Immature natural killer cell (primary cell): ENCODE results near the gene ITGA11. TPM values are rescaled to one million over a fixed set of nuclear protein-coding genes. Genes with fewer than 3 reads are reported as not detected.

Experiments
- DNase-seq, 3 donors: peaks; one replicate each; pipeline ENCODE4 v3.0.0; 2022; ENCODE audit warnings: mixed read lengths in 1 of 3
- H3K27ac Mint-ChIP-seq, 6 donors: one replicate each; pipeline ENCODE4 v1.8.0; 2020; ENCODE audit warnings: mixed read lengths in 6 of 6, mild to moderate bottlenecking in 5 of 6, inconsistent platforms in 4 of 6, moderate library complexity in 3 of 6
- H3K27me3 Mint-ChIP-seq, 3 donors: one replicate each; pipeline ENCODE4 v1.8.0; 2020 to 2021; ENCODE audit warnings: low read depth in 3 of 3, mild to moderate bottlenecking in 3 of 3, mixed read lengths in 3 of 3, moderate library complexity in 3 of 3, inconsistent platforms in 1 of 3
- H3K36me3 Mint-ChIP-seq, 3 donors: one replicate each; pipeline ENCODE4 v1.8.0; 2020; ENCODE audit warnings: mixed read lengths in 3 of 3, inconsistent platforms in 2 of 3, mild to moderate bottlenecking in 2 of 3
- H3K4me1 Mint-ChIP-seq, 2 donors: one replicate each; pipeline ENCODE4 v1.8.0; 2020; ENCODE audit warnings: inconsistent platforms in 2 of 2, mild to moderate bottlenecking in 2 of 2, mixed read lengths in 2 of 2, moderate library complexity in 1 of 2
- H3K4me3 Mint-ChIP-seq, 5 donors: one replicate each; pipeline ENCODE4 v1.8.0; 2020; ENCODE audit warnings: mild to moderate bottlenecking in 5 of 5, mixed read lengths in 5 of 5, inconsistent platforms in 3 of 5, moderate library complexity in 3 of 5
- H3K9me3 Mint-ChIP-seq, 6 donors: one replicate each; pipeline ENCODE4 v1.8.0; 2020; ENCODE audit warnings: mild to moderate bottlenecking in 6 of 6, mixed read lengths in 6 of 6, inconsistent platforms in 4 of 6, moderate library complexity in 3 of 6
- polyA plus RNA-seq, 3 donors: library from polyadenylated mRNA; unstranded; fragments of 300-500 nt; fragmentation: Illumina TruSeq; gene quantifications; one replicate each; pipeline ENCODE4 v1.2.3, GENCODE V29; 2021

ITGA11 gene, protein sequence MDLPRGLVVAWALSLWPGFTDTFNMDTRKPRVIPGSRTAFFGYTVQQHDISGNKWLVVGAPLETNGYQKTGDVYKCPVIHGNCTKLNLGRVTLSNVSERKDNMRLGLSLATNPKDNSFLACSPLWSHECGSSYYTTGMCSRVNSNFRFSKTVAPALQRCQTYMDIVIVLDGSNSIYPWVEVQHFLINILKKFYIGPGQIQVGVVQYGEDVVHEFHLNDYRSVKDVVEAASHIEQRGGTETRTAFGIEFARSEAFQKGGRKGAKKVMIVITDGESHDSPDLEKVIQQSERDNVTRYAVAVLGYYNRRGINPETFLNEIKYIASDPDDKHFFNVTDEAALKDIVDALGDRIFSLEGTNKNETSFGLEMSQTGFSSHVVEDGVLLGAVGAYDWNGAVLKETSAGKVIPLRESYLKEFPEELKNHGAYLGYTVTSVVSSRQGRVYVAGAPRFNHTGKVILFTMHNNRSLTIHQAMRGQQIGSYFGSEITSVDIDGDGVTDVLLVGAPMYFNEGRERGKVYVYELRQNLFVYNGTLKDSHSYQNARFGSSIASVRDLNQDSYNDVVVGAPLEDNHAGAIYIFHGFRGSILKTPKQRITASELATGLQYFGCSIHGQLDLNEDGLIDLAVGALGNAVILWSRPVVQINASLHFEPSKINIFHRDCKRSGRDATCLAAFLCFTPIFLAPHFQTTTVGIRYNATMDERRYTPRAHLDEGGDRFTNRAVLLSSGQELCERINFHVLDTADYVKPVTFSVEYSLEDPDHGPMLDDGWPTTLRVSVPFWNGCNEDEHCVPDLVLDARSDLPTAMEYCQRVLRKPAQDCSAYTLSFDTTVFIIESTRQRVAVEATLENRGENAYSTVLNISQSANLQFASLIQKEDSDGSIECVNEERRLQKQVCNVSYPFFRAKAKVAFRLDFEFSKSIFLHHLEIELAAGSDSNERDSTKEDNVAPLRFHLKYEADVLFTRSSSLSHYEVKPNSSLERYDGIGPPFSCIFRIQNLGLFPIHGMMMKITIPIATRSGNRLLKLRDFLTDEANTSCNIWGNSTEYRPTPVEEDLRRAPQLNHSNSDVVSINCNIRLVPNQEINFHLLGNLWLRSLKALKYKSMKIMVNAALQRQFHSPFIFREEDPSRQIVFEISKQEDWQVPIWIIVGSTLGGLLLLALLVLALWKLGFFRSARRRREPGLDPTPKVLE
- not detected for polyA plus RNA-seq

DNA sequence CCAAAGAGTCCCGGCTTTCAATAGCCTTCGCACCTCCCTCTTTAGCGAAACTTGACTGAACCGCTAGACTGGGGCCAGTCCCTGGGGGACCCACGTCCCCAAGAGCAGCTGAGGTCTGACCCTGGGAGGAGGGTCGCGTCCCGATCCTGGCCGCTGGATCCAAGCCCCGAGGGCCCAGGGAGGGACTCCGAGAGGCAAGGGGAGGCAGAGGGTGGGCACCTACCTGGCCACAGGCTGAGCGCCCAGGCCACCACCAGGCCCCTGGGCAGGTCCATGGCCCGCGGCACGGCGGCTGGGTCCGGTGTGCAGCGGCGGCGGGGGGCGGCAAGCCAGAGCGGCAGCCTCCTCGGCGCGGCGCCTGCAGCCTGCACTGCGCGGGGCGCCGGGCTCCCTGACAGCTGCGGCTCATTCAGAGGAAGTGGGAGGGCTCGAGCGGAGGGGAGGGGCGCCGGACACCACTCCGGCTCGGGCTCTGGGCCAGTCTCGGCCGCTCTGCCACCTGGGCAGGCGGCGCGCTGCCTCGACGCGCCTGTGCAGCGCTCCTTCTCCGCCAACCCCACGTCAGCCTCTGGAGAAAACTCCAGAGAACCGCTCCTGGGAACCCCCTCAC, at the start of gene ITGA11:
Gene ITGA11, minus strand, starts transcription at position 372 of the 610 bp plus-strand sequence. Its CDS starts 97 bp downstream, at position 275.
- H3K36me3 Mint-ChIP-seq = no peaks in the 10 kb centered on the region
- no peak within 1 kb of the TSS for H3K27ac Mint-ChIP-seq
- H3K9me3 Mint-ChIP-seq = no peaks in the 10 kb centered on the region
- peaks cover 5 to 17% (median 13%) of the 10 kb centered on the region in 3 donors for H3K27me3 Mint-ChIP-seq
- H3K4me1 Mint-ChIP-seq = no peaks in the 10 kb centered on the region
- no peak for DNase-seq
- H3K4me3 Mint-ChIP-seq = peak within 1 kb of the TSS in 3 of 5 donors; percentile 19 to 30 (median 28)

DNA sequence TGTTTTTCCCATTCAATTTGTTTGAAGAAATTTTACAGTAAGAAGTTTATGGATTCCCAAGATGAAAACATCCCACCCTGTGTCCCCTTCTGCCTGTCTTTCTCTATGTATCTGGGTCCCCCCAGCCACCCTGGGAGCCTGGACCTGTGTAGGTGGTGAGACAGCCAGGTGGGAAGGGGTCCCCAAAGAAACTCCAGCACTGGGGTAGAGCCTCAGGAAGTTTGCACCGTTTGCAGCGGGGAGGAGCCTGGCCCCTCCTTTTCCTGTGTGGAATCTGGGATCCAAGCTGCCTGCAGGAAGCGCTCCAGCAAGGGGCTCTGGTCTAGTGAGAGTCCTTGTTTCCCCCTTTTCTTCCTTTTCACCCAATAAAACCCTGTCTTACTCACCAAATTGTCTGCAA, 49.4 kb upstream of the ITGA11 start:
- Mint-ChIP-seq H3K36me3 (no peaks in the 10 kb centered on the region), H3K27me3 (peaks cover 2 to 16% (median 2%) of the 10 kb centered on the region in 3 donors), H3K4me1 (no peaks in the 10 kb centered on the region), H3K4me3 (no peak overlapping the region), H3K27ac (no peak overlapping the region), H3K9me3 (no peaks in the 10 kb centered on the region)
- DNase-seq = no peak

DNA sequence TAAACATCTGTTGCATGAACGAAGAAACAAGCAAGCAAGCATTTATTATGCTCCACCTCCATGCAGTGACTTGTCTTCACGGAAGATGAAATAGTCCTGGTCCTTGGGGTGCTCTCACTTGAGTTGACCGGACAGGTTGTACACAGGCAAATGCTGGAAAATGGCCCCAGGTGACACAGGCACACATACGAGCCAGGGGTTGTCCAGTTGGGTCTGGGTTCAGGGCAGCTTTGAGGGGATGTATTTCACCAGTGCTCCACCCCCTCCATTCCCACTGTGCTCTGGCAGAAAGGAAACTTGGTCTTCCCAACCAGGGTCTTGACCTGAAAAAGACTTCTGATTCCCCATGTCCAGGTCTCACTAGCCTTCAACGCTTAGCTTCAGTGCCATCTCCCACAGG, 48.3 kb upstream of the ITGA11 start:
- Mint-ChIP-seq H3K9me3 (no peaks in the 10 kb centered on the region), H3K4me3 (no peak overlapping the region), H3K36me3 (no peaks in the 10 kb centered on the region)

DNA sequence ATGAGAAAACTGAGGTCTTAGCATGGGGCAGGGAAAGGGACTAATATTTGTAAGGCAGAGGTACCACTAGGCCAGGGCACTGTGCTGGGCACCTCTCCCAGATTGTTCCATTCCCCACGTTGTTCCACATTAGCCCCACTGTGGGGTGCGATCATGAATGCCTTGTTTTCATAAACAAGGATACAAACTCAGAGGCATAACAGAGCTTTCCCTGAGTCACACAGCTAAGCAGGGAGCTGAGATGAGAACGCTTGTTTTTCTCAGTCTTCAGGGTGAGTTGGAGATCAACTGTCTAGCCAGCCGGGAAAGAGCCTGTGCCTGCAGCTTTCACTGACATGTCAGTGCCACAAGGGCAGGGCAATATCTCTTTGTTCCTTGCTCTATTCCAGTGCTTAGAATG, 47.9 kb upstream of the ITGA11 start:
- Mint-ChIP-seq H3K36me3 (no peaks in the 10 kb centered on the region), H3K27ac (no peak overlapping the region), H3K4me3 (no peak overlapping the region), H3K27me3 (peaks cover 2 to 18% (median 2%) of the 10 kb centered on the region in 3 donors), H3K9me3 (no peaks in the 10 kb centered on the region), H3K4me1 (no peaks in the 10 kb centered on the region)
- DNase-seq = no peak

More for the DNA sequence above, 48.3 kb upstream of the ITGA11 start:
- Mint-ChIP-seq H3K27ac (no peak overlapping the region), H3K4me1 (no peaks in the 10 kb centered on the region), H3K27me3 (peaks cover 2 to 18% (median 2%) of the 10 kb centered on the region in 3 donors)
- no peak for DNase-seq

DNA sequence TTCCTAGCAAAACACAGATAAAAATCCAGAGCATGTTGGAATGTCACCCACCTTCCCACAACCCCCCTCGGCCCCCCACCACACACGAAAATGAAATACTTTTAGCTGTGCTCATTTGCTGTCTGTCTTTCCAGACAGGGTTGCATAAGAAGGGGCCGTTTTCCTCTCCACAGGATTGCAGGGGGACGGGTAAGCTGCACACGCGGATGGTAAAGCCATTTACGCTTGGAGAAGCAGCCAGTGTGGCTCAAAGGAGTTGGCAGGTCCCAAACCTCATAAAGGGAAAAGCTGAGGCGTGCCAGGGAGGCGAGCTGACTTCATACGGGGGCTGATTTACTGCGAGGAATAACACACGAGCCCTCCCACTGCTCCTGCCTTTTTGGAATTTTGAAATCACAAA, 47.4 kb upstream of the ITGA11 start:
- Mint-ChIP-seq H3K4me1 (no peaks in the 10 kb centered on the region), H3K27me3 (peaks cover 2 to 18% (median 2%) of the 10 kb centered on the region in 3 donors), H3K36me3 (no peaks in the 10 kb centered on the region), H3K27ac (no peak overlapping the region), H3K9me3 (no peaks in the 10 kb centered on the region), H3K4me3 (no peak overlapping the region)
- no peak for DNase-seq

DNA sequence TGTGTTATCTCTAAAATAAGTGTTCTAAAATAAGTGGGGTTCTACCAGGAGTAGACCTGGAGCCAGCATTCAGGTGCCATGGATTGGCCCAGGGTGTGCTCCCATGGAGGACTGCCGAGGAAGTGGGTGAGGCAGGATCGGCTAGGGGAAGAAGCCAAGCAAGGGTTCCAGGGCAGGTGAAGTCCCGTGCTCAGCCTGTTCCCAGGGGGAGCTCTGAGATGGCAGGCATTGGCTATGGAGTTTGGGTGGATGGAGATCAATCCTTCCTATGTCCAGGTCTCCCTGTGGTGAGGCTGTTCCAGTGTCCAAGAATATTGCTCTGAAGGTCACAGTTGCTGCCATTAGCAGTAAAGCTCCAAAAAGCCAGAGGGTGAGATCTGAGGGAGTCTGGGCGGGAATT, 46.9 kb upstream of the ITGA11 start:
- DNase-seq = no peak
- Mint-ChIP-seq H3K27me3 (peaks cover 2 to 14% (median 2%) of the 10 kb centered on the region in 3 donors), H3K9me3 (no peaks in the 10 kb centered on the region), H3K4me1 (no peaks in the 10 kb centered on the region), H3K4me3 (no peak overlapping the region), H3K36me3 (no peaks in the 10 kb centered on the region), H3K27ac (no peak overlapping the region)

DNA sequence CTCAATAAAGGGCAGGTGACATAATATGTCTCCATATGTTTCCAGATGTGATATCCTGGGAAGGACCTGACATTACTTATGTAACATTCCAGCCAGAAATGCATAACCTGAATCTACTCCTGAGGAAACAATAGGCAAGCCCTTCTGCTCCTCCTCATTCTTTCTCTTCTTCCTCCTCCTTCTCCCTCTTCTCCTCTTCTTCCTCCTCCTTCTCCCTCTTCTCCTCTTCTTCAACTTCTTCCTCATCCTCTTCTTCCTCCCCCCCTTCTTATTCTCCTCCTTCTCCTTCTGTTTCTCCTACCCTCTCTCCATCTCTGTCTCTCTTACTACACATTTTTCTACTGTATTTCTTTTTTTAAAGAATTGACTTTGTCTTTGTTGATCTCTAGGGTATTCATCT, 43.5 kb upstream of the ITGA11 start:
- H3K27me3 Mint-ChIP-seq = peaks cover 0 to 15% (median 6%) of the 10 kb centered on the region in 3 donors
- no peak overlapping the region for H3K27ac Mint-ChIP-seq

DNA sequence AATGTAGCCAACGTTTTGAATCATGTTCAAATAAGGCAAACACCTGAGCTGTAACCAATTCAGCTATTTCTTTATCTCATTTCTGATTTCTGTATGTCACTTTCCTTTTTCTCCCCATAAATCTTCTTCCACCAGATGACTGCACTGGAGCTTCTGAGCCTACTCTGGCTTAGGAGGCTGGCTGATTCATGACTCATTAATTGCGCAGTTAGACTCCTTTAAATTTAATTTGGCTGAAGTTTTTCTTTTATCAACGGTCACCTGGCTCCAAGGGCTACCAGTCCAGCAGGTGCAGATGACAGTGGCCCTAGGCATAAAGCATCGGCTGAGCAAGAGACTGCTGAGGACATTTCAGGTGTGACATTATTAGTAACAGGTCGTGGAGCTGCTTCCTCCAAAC, 39.6 kb upstream of the ITGA11 start:
- no peak for DNase-seq
- Mint-ChIP-seq H3K36me3 (no peaks in the 10 kb centered on the region), H3K4me1 (no peaks in the 10 kb centered on the region), H3K9me3 (no peaks in the 10 kb centered on the region), H3K27me3 (peaks cover 0 to 10% (median 6%) of the 10 kb centered on the region in 3 donors), H3K4me3 (no peak overlapping the region), H3K27ac (no peak overlapping the region)

More for the DNA sequence above, 43.5 kb upstream of the ITGA11 start:
- no peak for DNase-seq
- H3K4me1 Mint-ChIP-seq = no peaks in the 10 kb centered on the region
- no peaks in the 10 kb centered on the region for H3K36me3 Mint-ChIP-seq
- no peaks in the 10 kb centered on the region for H3K9me3 Mint-ChIP-seq
- H3K4me3 Mint-ChIP-seq = no peak overlapping the region

DNA sequence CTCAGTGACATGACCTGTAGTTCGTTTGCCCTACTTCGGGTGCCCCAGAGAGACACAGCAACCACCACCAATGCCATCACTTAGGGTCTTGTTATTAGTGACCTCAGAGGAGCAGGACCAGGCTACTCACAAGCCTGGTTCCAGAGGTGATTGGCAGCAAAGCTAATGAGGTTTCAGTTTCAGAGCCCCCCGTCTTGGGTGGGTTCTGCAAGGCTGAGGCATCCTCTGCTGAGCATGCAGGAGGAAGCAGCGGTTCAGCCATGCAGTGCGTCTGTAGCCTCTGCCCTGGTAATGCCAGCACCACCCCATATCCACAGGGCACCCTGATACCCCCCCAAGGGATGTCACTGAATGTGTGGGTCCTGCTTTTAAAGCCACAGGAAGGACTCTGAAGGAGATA, 39.0 kb upstream of the ITGA11 start:
- H3K9me3 Mint-ChIP-seq = no peaks in the 10 kb centered on the region
- no peak overlapping the region for H3K4me3 Mint-ChIP-seq
- no peak overlapping the region for H3K27ac Mint-ChIP-seq
- DNase-seq = no peak
- H3K27me3 Mint-ChIP-seq = peaks cover 0 to 10% (median 6%) of the 10 kb centered on the region in 3 donors
- no peaks in the 10 kb centered on the region for H3K4me1 Mint-ChIP-seq
- no peaks in the 10 kb centered on the region for H3K36me3 Mint-ChIP-seq

DNA sequence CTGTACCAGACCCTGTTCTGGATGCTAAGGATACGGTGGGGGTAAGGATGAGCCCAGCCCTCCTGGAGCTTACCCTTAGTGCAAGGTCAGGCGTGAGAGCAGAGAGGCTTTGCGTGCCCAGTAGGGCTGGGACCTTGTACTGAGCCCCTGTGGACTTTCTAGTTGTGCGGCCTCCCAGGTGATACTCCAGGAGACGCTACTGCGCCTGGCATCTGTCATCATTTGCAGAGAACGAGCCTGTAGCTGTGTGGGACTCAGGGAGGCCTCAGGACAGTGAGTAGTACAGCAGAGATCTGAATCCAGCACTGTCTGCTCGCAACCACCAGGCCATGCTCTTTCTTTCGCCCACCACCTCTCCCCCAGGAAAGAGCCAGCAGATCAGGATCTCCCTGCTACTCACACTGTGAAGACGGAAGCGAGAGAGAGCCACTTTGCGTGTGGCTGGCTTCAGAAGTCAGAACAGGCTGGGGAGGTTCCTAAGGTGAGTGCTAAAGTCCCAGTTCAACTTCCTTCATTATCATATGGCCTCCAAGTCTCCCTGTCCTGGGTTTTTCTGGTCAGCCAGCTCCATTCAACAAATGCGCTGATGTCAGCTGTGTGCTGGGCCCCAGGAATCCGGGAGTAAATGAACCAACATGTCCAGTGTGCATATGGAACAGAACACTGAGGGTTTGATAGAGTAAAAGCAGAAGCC, 38.2 kb upstream of the ITGA11 start:
- Mint-ChIP-seq H3K4me3 (no peak overlapping the region), H3K27ac (no peak overlapping the region), H3K9me3 (no peaks in the 10 kb centered on the region), H3K36me3 (no peaks in the 10 kb centered on the region), H3K27me3 (peaks cover 0 to 8% (median 8%) of the 10 kb centered on the region in 3 donors), H3K4me1 (no peaks in the 10 kb centered on the region)
- DNase-seq = no peak

DNA sequence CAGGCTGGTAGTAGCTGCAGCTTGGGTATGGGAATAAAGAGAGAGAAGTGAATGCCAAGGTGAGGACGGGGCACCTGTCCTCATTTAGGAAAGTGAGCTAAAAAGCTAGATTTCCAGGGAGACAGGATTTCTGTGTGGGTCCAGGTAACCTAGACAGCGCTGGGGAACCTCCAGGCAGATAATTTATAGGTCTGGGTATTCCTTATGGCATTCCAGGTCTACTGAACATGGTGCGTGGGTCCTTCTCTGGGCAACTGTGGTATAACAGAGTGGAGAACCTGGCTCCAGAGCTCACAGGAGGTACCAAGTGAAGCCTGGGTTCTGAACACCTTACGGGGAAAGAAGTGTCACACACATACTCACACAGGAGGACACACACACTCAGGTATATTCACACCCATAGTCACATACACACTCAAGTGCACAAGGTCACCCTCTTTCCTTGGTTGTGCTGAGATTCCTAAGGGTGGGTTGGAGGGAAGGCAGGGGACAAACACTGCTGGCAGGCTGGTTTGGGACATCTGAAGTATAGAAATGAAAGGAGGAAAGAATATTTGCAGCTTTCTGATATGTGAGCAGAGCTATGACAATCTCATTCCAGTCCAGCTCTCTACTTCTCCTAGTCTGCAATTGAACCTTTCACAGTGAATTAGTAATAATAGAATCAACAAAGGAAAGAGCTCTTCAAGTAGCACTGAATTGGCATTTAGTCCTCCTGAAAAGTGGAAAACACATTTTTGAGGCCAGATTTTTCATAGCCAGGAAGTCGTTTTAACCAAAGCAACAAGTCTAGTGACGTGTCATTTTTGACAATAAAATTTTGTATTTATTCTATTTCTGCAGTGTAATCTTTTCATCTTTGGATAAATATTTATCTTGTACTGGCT, 37.4 kb upstream of the ITGA11 start:
- Mint-ChIP-seq H3K9me3 (no peaks in the 10 kb centered on the region), H3K36me3 (no peaks in the 10 kb centered on the region), H3K27ac (no peak overlapping the region), H3K4me3 (no peak overlapping the region), H3K4me1 (no peaks in the 10 kb centered on the region), H3K27me3 (peaks cover 0 to 8% (median 8%) of the 10 kb centered on the region in 3 donors)
- DNase-seq = no peak

DNA sequence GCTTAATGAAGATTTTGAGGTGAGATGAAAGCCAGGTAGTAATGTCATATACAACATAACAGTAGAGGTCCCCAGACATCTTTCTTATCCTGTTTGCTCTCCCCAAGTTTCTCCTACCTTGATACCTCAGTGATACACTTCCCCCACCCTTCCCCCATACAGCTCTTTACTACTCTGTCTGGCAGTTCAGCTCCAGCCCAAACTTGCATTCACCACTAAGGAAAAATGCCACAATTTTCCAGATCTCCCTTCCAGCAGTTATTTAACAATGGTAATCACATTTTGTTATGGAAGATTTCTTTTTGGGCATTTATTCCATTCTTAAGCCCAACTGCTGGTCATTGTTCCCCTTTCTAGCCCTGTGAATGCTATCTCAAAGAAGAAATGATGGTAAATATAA, 34.9 kb upstream of the ITGA11 start:
- H3K4me1 Mint-ChIP-seq = no peaks in the 10 kb centered on the region
- no peak overlapping the region for H3K27ac Mint-ChIP-seq
- no peaks in the 10 kb centered on the region for H3K36me3 Mint-ChIP-seq
- DNase-seq = no peak
- no peaks in the 10 kb centered on the region for H3K9me3 Mint-ChIP-seq
- H3K4me3 Mint-ChIP-seq = no peak overlapping the region
- H3K27me3 Mint-ChIP-seq = peaks cover 0 to 7% (median 6%) of the 10 kb centered on the region in 3 donors
